Subcutaneous abdominal adipose tissue (tissue), 5 donors: ENCODE results near the gene CPSF4.

Experiments used
- H3K27ac ChIP-seq: one replicate; pipeline ENCODE4 v1.7.0; 2013; ENCODE audit warnings: low read depth, mild to moderate bottlenecking, inconsistent platforms, low read length, moderate library complexity
- H3K27me3 ChIP-seq, 5 donors: one replicate each; pipeline ENCODE4 v1.7.0; 2013; ENCODE audit warnings: low read length in 5 of 5, inconsistent platforms in 1 of 5; ENCODE audit not compliant: control insufficient read depth in 5 of 5, insufficient read depth in 4 of 5
- H3K36me3 ChIP-seq, 5 donors: one replicate each; pipeline ENCODE4 v1.7.0; 2013; ENCODE audit warnings: low read length in 5 of 5; ENCODE audit not compliant: control insufficient read depth in 5 of 5, insufficient read depth in 5 of 5
- H3K4me1 ChIP-seq, 5 donors: one replicate each; pipeline ENCODE4 v1.7.0; 2013; ENCODE audit warnings: low read length in 5 of 5, mild to moderate bottlenecking in 3 of 5, moderate library complexity in 1 of 5; ENCODE audit not compliant: control insufficient read depth in 5 of 5, insufficient read depth in 5 of 5
- H3K4me3 ChIP-seq, 5 donors: one replicate each; pipeline ENCODE4 v1.7.0; 2013; ENCODE audit warnings: low read length in 5 of 5, low read depth in 1 of 5
- H3K9ac ChIP-seq, 5 donors: one replicate each; pipeline ENCODE4 v1.7.0; 2013; ENCODE audit warnings: low read length in 5 of 5, mild to moderate bottlenecking in 4 of 5, moderate library complexity in 3 of 5
- H3K9me3 ChIP-seq, 5 donors: one replicate each; pipeline ENCODE4 v1.7.0; 2013; ENCODE audit warnings: low read length in 5 of 5; ENCODE audit not compliant: control insufficient read depth in 5 of 5
- donor health status: healthy.
- donor health status: healthy.
- donor health status: healthy.
- donor health status: healthy.
- donor health status: healthy.

CPSF4 gene

DNA sequence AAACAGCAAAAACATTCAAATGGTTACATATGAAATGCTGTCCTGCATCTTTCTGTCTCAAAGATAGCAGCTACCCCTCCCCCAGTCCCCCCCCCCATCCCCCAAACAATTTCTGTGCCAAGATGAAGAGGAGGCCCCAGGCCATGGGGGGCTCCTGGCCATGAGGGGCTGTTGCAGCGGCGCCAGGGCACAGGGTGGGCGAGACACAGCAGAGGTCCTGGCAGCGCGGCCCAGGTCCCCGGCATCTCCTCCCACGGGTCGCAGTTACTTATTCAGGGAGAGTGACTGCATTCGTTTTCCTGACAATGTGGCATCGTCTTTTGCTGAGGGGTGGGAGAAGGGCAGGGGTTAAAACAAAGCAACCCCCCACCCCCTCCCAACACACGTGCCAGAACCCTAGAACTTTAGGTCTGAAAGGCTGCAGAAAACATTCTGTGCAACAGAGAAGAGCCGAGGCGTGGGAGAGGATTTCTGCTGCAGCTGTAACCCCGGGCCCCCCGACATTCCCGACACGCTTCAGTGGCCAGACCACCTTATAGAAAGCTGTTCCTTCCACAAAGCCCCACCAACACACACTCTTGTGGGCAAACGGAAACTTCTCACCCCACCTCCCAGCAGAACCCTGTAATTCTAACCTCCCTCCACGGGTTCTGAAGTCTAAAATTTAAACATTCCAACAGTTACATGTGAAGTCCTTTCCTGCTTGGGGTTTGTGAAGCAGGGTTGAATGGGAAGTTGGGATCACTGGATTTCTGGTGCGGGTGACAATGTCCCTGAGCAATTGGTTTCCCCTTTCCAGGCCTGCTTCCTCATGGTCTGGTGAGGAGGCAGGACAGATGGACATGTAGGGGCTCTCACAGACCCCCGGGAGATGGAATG, 42.1 kb upstream of the CPSF4 start:
- Histone ChIP-seq H3K4me3 (no peak overlapping the region), H3K36me3 (peaks cover 0 to 85% (median 69%) of the 10 kb centered on the region in 5 donors), H3K4me1 (peaks cover 1 to 21% (median 17%) of the 10 kb centered on the region in 5 donors), H3K9ac (no peak overlapping the region), H3K27ac (no peak overlapping the region), H3K27me3 (no peaks in the 10 kb centered on the region), H3K9me3 (no peaks in the 10 kb centered on the region)

DNA sequence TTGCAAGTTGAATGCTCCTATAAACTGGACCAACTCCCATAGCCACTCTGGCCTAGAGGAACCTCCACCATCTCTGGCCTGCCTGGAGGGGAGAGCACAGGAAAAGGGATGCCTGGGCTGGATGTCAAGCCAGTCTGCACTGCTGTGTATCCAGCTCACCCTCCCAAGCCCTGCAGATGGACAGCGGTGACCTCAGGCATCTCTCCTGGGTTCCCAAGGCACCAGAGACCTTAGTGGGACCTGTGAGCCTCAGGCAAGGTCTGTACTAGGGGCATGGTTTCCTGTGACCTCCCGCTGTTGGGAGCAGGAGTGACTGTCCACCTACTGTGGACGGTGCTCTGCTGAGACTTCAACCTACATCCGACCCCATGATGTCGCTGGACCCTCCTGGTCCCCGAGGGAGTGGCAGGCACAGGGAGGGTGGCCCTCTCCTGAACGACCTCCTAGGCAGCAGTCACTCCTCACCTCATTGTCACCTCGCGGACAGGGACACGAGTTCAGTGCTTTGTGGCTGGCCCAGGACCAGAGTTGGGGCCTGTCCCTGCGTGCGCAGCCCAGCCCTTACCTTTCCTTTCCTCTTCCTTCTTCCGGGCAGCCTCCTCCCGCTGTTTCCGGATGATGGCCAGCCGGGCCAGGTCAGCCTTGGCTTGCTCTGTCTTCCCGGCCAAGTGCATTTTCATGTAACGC, 41.3 kb upstream of the CPSF4 start:
- peaks cover 0 to 86% (median 75%) of the 10 kb centered on the region in 5 donors for H3K36me3 ChIP-seq
- H3K27ac ChIP-seq: no peak overlapping the region
- no peak overlapping the region for H3K4me3 ChIP-seq
- H3K4me1 ChIP-seq: peaks cover 1 to 15% (median 13%) of the 10 kb centered on the region in 5 donors
- H3K9ac ChIP-seq: no peak overlapping the region
- no peaks in the 10 kb centered on the region for H3K27me3 ChIP-seq
- H3K9me3 ChIP-seq: no peaks in the 10 kb centered on the region

- H3K9me3 ChIP-seq: no peaks in the 10 kb centered on the region
- no peaks in the 10 kb centered on the region for H3K27me3 ChIP-seq
- H3K9ac ChIP-seq: no peak overlapping the region
- peaks cover 0 to under 1% (median under 1%) of the 10 kb centered on the region in 5 donors for H3K4me1 ChIP-seq
- no peak overlapping the region for H3K27ac ChIP-seq
- peaks cover 5 to 94% (median 86%) of the 10 kb centered on the region in 5 donors for H3K36me3 ChIP-seq
- H3K4me3 ChIP-seq: no peak overlapping the region
These were observed 39.8 kb upstream of the CPSF4 start for GRCh38 chr7:99398891-99399445.

- Histone ChIP-seq H3K9me3 (no peaks in the 10 kb centered on the region), H3K4me3 (no peak overlapping the region), H3K9ac (no peak overlapping the region), H3K27ac (no peak overlapping the region), H3K27me3 (no peaks in the 10 kb centered on the region), H3K4me1 (peaks cover 0 to 6% (median 5%) of the 10 kb centered on the region in 5 donors), H3K36me3 (peaks cover 5 to 95% (median 86%) of the 10 kb centered on the region in 5 donors)
These were observed 39.1 kb upstream of the CPSF4 start for GRCh38 chr7:99399597-99399996.

DNA sequence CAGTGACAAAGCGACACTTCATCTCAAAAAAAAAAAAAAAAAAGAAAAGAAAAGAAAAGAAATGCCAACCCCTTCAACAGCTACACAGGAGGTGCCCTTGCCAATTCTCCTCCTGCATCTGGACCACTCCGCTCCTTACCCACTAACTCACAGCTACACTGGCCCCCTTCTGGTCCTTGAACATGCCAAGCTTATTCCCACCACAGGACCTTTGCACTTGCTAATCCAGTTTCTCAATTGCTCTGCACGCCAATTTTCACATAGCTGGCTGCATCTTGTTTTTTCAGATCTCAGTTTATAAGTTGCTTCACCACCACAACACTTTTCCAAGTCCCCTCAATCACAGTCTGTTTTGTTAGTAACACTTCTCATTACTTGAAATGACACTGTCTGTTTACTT, 35.9 kb upstream of the CPSF4 start:
- no peak overlapping the region for H3K4me3 ChIP-seq
- H3K9ac ChIP-seq: no peak overlapping the region
- no peaks in the 10 kb centered on the region for H3K9me3 ChIP-seq
- H3K4me1 ChIP-seq: peaks cover 6 to 31% (median 27%) of the 10 kb centered on the region in 5 donors
- H3K27me3 ChIP-seq: no peaks in the 10 kb centered on the region
- no peak overlapping the region for H3K27ac ChIP-seq
- peaks cover 5 to 70% (median 60%) of the 10 kb centered on the region in 5 donors for H3K36me3 ChIP-seq

- no peak overlapping the region for H3K9ac ChIP-seq
- no peak overlapping the region for H3K4me3 ChIP-seq
- H3K36me3 ChIP-seq: peaks cover 5 to 61% (median 51%) of the 10 kb centered on the region in 5 donors
- H3K27me3 ChIP-seq: no peaks in the 10 kb centered on the region
- peaks cover 6 to 35% (median 29%) of the 10 kb centered on the region in 5 donors for H3K4me1 ChIP-seq
- H3K27ac ChIP-seq: no peak overlapping the region
- no peaks in the 10 kb centered on the region for H3K9me3 ChIP-seq
These were observed 35.0 kb upstream of the CPSF4 start for GRCh38 chr7:99403764-99404163.

GRCh38 chr7:99404235-99404976, 34.3 kb upstream of the CPSF4 start:
- Histone ChIP-seq H3K27me3 (no peaks in the 10 kb centered on the region), H3K4me3 (no peak overlapping the region), H3K9ac (no peak overlapping the region), H3K36me3 (peaks cover 5 to 55% (median 44%) of the 10 kb centered on the region in 5 donors), H3K27ac (no peak overlapping the region), H3K9me3 (no peaks in the 10 kb centered on the region), H3K4me1 (peaks cover 6 to 39% (median 32%) of the 10 kb centered on the region in 5 donors)

DNA sequence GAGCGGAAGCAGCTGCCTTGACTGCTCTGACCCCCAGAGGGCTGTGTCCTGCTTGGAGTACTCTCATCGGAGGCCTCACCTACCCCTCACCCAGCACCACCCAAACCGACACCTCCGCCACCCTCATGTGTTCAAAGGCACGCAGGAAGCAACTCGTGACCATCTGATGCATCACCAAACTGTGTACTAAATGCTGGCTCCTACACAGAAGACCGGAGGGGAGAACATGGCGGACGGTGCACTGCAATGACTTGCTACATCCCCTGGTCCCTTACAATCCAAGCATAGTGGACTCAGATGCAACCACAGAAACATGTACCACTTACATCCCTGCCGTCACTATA, 33.8 kb upstream of the CPSF4 start:
- no peaks in the 10 kb centered on the region for H3K9me3 ChIP-seq
- H3K27me3 ChIP-seq: no peaks in the 10 kb centered on the region
- no peak overlapping the region for H3K4me3 ChIP-seq
- peaks cover 9 to 45% (median 37%) of the 10 kb centered on the region in 5 donors for H3K4me1 ChIP-seq
- H3K36me3 ChIP-seq: peaks cover 5 to 49% (median 39%) of the 10 kb centered on the region in 5 donors
- H3K9ac ChIP-seq: no peak overlapping the region
- H3K27ac ChIP-seq: no peak overlapping the region

GRCh38 chr7:99406557-99406956, 32.2 kb upstream of the CPSF4 start:
- Histone ChIP-seq H3K9me3 (no peaks in the 10 kb centered on the region), H3K9ac (peak overlapping the region in 3 of 5 donors; percentile 48 to 87 (median 52)), H3K4me1 (peaks cover 10 to 50% (median 43%) of the 10 kb centered on the region in 5 donors), H3K4me3 (peak overlapping the region in 2 of 5 donors; percentile 9 to 22), H3K27me3 (no peaks in the 10 kb centered on the region), H3K36me3 (peaks cover 8 to 44% (median 32%) of the 10 kb centered on the region in 5 donors), H3K27ac (peak overlapping the region; percentile 98)
